Suprapubic skin (tissue), 4 donors: ENCODE results near the gene SERPINA12.

Experiments used
- CTCF ChIP-seq, 2 donors: fragments of 200-600 bp in 1 of 2; fragments of 450-650 bp in 1 of 2; sonication (generic) in 1 of 2; IDR thresholded peaks; one replicate each; pipeline ENCODE4 v1.5.1; 2016 to 2019; ENCODE audit warnings: antibody characterized with exemption in 2 of 2, mild to moderate bottlenecking in 1 of 2, moderate library complexity in 1 of 2
- POLR2A ChIP-seq, 2 donors: fragments of 450-650 bp; IDR thresholded peaks; one replicate each; pipeline ENCODE4 v1.6.1; 2017; ENCODE audit warnings: antibody characterized with exemption in 2 of 2, mild to moderate bottlenecking in 2 of 2, moderate library complexity in 2 of 2
- POLR2AphosphoS5 ChIP-seq, 3 donors: sonication (generic); formaldehyde crosslinking; IDR thresholded peaks; one replicate each; pipeline ENCODE4 v1.6.1; 2017; ENCODE audit warnings: antibody characterized with exemption in 3 of 3

- TF ChIP-seq CTCF (IDR thresholded peaks at IDR 0.05) (no peak), POLR2A (IDR thresholded peaks at IDR 0.05) (no peak), POLR2AphosphoS5 (IDR thresholded peaks at IDR 0.05) (no peak)
Observed at GRCh38 chr14:94462219-94462551, 47.1 kb downstream of the SERPINA12 start.
